Measurements from ENCODE around the gene CDH15. TPM values are rescaled to one million over a fixed set of nuclear protein-coding genes. Genes with fewer than 3 reads are reported as not detected.
"Not testable (repeated sequence)": the region's sequence is repeated elsewhere in the genome, so short reads cannot be mapped to it uniquely, and the experiment has no call there.

The CDH15 gene
- total RNA-seq, 1 donor = under 0.01 TPM

- no peak for DNase-seq (ENCODE audit: low read depth)
- no peak for TF ChIP-seq CTCF (IDR thresholded peaks at IDR 0.05; ENCODE audit: insufficient read depth, low read depth, low read length)
- H3K4me3 ChIP-seq (ENCODE audit: low read depth, low read length) = no peak overlapping the region
These were observed 9.5 kb upstream of the CDH15 start for GRCh38 chr16:89161763-89162713.

GRCh38 chr16:89163297-89163696 is 8.3 kb upstream of the CDH15 start:
- no peak for TF ChIP-seq CTCF (IDR thresholded peaks at IDR 0.05; ENCODE audit: insufficient read depth, low read depth, low read length)
- no peak for DNase-seq (ENCODE audit: low read depth)
- no peak overlapping the region for H3K4me3 ChIP-seq (ENCODE audit: low read depth, low read length)

- no peak for TF ChIP-seq CTCF (IDR thresholded peaks at IDR 0.05; ENCODE audit: insufficient read depth, low read depth, low read length)
- no peak overlapping the region for H3K4me3 ChIP-seq (ENCODE audit: low read depth, low read length)
- DNase-seq (ENCODE audit: low read depth) = no peak
These were observed 7.1 kb upstream of the CDH15 start for GRCh38 chr16:89164436-89164835.

- TF ChIP-seq CTCF (IDR thresholded peaks at IDR 0.05; ENCODE audit: insufficient read depth, low read depth, low read length) = no peak
- H3K4me3 ChIP-seq (ENCODE audit: low read depth, low read length) = no peak overlapping the region
- no peak for DNase-seq (ENCODE audit: low read depth)
These were observed 6.5 kb upstream of the CDH15 start for GRCh38 chr16:89164847-89165680.

- H3K4me3 ChIP-seq (ENCODE audit: low read depth, low read length); DNase-seq (ENCODE audit: low read depth): not testable (repeated sequence)
These were observed 5.9 kb upstream of the CDH15 start for GRCh38 chr16:89165681-89165979.

GRCh38 chr16:89166696-89167424 is 4.7 kb upstream of the CDH15 start:
- TF ChIP-seq CTCF (IDR thresholded peaks at IDR 0.05; ENCODE audit: insufficient read depth, low read depth, low read length) = no peak
- H3K4me3 ChIP-seq (ENCODE audit: low read depth, low read length) = no peak overlapping the region
- DNase-seq (ENCODE audit: low read depth) = no peak
